ENCODE results near the gene ISL2. TPM values are rescaled to one million over a fixed set of nuclear protein-coding genes. Genes with fewer than 3 reads are reported as not detected.

The ISL2 gene
- total RNA-seq, 1 experiment from 2014 or later, result 0.51 TPM

- in situ Hi-C loops (cut with HindIII; ENCODE audit: low pct_unique_long_range_greater_than_20kb, low sequenced_read_pairs), result no loop called here
- no peaks in the 10 kb centered on the region for H3K9me3 ChIP-seq (ENCODE audit: control insufficient read depth, insufficient read depth, low read depth, low read length)
- intact Hi-C loops (cut with micrococcal nuclease; ENCODE audit: unreplicated experiment), result no loop called here
- H3K4me1 ChIP-seq (ENCODE audit: control insufficient read depth, insufficient read depth, low read length), result peaks cover 3% of the 10 kb centered on the region; the same call in 1 of the 2 replicates
- H3K27me3 ChIP-seq (ENCODE audit: control insufficient read depth, insufficient read depth, low read length), result peaks cover 16% of the 10 kb centered on the region
- ChIA-PET CTCF (interaction anchor here (0.8 kb wide), 1 partner anchor 11 kb away, joined by 4 read pairs; no protein-coding TSS in a partner anchor), POLR2A (interaction anchor here (0.6 kb wide), 1 partner anchor 81 kb away, joined by 3 read pairs; no protein-coding TSS in a partner anchor)
- H3K4me3 ChIP-seq (ENCODE audit: low read depth in 2 of 2, low read length in 2 of 2), result peak overlapping the region; percentile 42 to 52
- H3K36me3 ChIP-seq (ENCODE audit: control insufficient read depth, insufficient read depth, low read length), result peaks cover 3% of the 10 kb centered on the region; the same call in 1 of the 2 replicates
- no peak overlapping the region for H3K27ac ChIP-seq (ENCODE audit: low read length)
- TF ChIP-seq POLR2AphosphoS5 (IDR thresholded peaks at IDR 0.05; ENCODE audit: low read depth, low read length) (no peak), CTCF (IDR thresholded peaks at IDR 0.05) (peak; percentile 52; the same call in 1 of the 2 replicates)
- BruUV-seq (replicated peaks), result no TSS peak
- DNase-seq (ENCODE audit: low read depth, low spot score) (no peak), ATAC-seq (peak; percentile 83)
These were observed 4.3 kb downstream of the ISL2 start for GRCh38 chr15:76340803-76341365.

- DNase-seq (ENCODE audit: low read depth, low spot score), result no peak
- no peak for TF ChIP-seq SIN3A (IDR thresholded peaks at IDR 0.05; ENCODE audit: borderline replicate concordance, insufficient read depth, low read depth, low read length)
- TF ChIP-seq CTCF (IDR thresholded peaks at IDR 0.05), result no peak
- TF ChIP-seq TCF7L2 (IDR thresholded peaks at IDR 0.05; ENCODE audit: low read depth, low read length), result no peak
- no peak for TF ChIP-seq POLR2AphosphoS5 (IDR thresholded peaks at IDR 0.05; ENCODE audit: low read depth, low read length)
- TF ChIP-seq REST (IDR thresholded peaks at IDR 0.05; ENCODE audit: insufficient read depth in 1 of 2, low read depth in 2 of 2, low read length in 1 of 2), result no peak
- ATAC-seq, result peak; percentile 9
- H3K36me3 ChIP-seq (ENCODE audit: control insufficient read depth, insufficient read depth, low read length), result peaks cover 3% of the 10 kb centered on the region; the same call in 1 of the 2 replicates
- no peaks in the 10 kb centered on the region for H3K9me3 ChIP-seq (ENCODE audit: control insufficient read depth, insufficient read depth, low read depth, low read length)
- no peak overlapping the region for H3K27ac ChIP-seq (ENCODE audit: low read length)
- ChIA-PET CTCF (interaction anchor here (0.6 to 0.7 kb wide), 2 partner anchors 187 to 192 kb away, joined by 3 to 6 read pairs; no protein-coding TSS in a partner anchor), POLR2A (interaction anchor here (0.6 kb wide), 1 partner anchor 81 kb away, joined by 3 read pairs; no protein-coding TSS in a partner anchor)
- peaks cover 3% of the 10 kb centered on the region; the same call in 1 of the 2 replicates for H3K4me1 ChIP-seq (ENCODE audit: control insufficient read depth, insufficient read depth, low read length)
- peak overlapping the region; percentile 42 to 52 for H3K4me3 ChIP-seq (ENCODE audit: low read depth in 2 of 2, low read length in 2 of 2)
- BruUV-seq (replicated peaks), result no TSS peak
- intact Hi-C loops (cut with micrococcal nuclease; ENCODE audit: unreplicated experiment) (no loop called here), in situ Hi-C loops (cut with HindIII; ENCODE audit: low pct_unique_long_range_greater_than_20kb, low sequenced_read_pairs) (no loop called here)
- H3K27me3 ChIP-seq (ENCODE audit: control insufficient read depth, insufficient read depth, low read length), result peaks cover 16% of the 10 kb centered on the region
These were observed 4.9 kb downstream of the ISL2 start for GRCh38 chr15:76341366-76342057.

All from Panc1 (cell line).